Hepatocyte (in vitro differentiated cells): ENCODE results near the gene S100PBP.

Source experiments
- EZH2 ChIP-seq: fragments of 200-600 bp; sonication (generic); IDR thresholded peaks from 2 replicates; pipeline ENCODE4 v1.6.1; 2016; ENCODE audit warnings: antibody characterized with exemption, mild to moderate bottlenecking, borderline replicate concordance
- EZH2phosphoT487 ChIP-seq: fragments of 200-600 bp; sonication (generic); IDR thresholded peaks from one replicate; pipeline ENCODE4 v1.6.1; 2018; ENCODE audit warnings: antibody characterized with exemption, mild to moderate bottlenecking, low read depth, moderate library complexity; ENCODE audit not compliant: unreplicated experiment, severe bottlenecking
- TF ChIP-seq, protein P1 (sequence below): fragments of 200-600 bp; sonication (generic); IDR thresholded peaks from 2 replicates; pipeline ENCODE4 v1.5.1; 2016; ENCODE audit warnings: antibody characterized with exemption, mild to moderate bottlenecking; ENCODE audit not compliant: poor library complexity

DNA sequence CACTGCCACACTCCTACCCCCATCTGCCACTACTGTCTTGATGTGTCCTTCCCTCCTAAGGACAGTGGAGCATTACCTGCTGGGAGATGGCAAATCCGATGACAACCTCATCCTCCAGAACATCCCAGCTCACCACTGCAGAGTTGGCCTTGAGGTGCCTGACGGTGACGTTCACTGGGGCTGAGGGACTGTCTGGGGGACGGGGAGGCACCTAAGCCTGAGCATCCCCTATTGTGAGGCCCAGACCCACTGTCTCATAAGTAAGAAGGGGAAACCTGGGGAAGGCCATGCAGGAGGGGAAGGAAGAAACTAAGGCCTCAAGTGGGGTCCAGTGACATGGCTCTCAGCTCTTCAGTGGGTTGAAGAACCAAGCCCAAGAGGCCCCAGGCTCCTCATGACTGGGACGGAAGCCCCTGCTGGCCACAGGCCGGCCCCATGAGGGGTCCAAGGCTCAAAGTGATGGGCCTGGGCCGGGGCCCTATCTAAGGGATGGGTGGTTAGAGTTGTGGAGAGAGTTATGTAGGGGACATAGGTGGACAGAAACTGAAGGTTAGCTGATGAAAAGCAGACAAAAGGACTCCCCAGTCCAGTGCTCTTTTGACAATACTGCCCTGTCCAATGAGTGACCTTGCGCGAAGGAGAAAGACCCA lies 51.5 kb downstream of the S100PBP start:
- TF ChIP-seq, protein P1, sequence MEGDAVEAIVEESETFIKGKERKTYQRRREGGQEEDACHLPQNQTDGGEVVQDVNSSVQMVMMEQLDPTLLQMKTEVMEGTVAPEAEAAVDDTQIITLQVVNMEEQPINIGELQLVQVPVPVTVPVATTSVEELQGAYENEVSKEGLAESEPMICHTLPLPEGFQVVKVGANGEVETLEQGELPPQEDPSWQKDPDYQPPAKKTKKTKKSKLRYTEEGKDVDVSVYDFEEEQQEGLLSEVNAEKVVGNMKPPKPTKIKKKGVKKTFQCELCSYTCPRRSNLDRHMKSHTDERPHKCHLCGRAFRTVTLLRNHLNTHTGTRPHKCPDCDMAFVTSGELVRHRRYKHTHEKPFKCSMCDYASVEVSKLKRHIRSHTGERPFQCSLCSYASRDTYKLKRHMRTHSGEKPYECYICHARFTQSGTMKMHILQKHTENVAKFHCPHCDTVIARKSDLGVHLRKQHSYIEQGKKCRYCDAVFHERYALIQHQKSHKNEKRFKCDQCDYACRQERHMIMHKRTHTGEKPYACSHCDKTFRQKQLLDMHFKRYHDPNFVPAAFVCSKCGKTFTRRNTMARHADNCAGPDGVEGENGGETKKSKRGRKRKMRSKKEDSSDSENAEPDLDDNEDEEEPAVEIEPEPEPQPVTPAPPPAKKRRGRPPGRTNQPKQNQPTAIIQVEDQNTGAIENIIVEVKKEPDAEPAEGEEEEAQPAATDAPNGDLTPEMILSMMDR = no peak
- TF ChIP-seq EZH2 (no peak), EZH2phosphoT487 (no peak)
